HG02759 (cell line): ENCODE data around the gene GSE1.

Experiments
- ATAC-seq: cut with Tn5 transposase; IDR thresholded peaks from one replicate; pipeline ENCODE4 v1.9.1; 2021; ENCODE audit warnings: mild to moderate bottlenecking, moderate library complexity; ENCODE audit not compliant: unreplicated experiment

Gene GSE1

GRCh38 chr16:85696781-85697180 is 83.7 kb downstream of the GSE1 start:
- ATAC-seq: no peak

- no peak for ATAC-seq
These were observed 84.3 kb downstream of the GSE1 start for GRCh38 chr16:85697431-85697830.

GRCh38 chr16:85698459-85698891 is 85.4 kb downstream of the GSE1 start:
- no peak for ATAC-seq

- ATAC-seq: no peak
These were observed 85.9 kb downstream of the GSE1 start for GRCh38 chr16:85698935-85699558.

- ATAC-seq: no peak
These were observed 86.5 kb downstream of the GSE1 start for GRCh38 chr16:85699628-85700027.

GRCh38 chr16:85704011-85704410 is 90.9 kb downstream of the GSE1 start:
- no peak for ATAC-seq

- no peak for ATAC-seq
These were observed 92.1 kb downstream of the GSE1 start for GRCh38 chr16:85704900-85705846.

- no peak for ATAC-seq
These were observed 93.4 kb downstream of the GSE1 start for GRCh38 chr16:85706449-85707034.

GRCh38 chr16:85707528-85708095 is 94.5 kb downstream of the GSE1 start:
- no peak for ATAC-seq

GRCh38 chr16:85708338-85708737 is 95.2 kb downstream of the GSE1 start:
- ATAC-seq: no peak

- no peak for ATAC-seq
These were observed 96.9 kb downstream of the GSE1 start for GRCh38 chr16:85709766-85710585.

GRCh38 chr16:85710732-85711131 is 97.6 kb downstream of the GSE1 start:
- ATAC-seq: no peak

GRCh38 chr16:85711982-85712587 is 99.0 kb downstream of the GSE1 start:
- no peak for ATAC-seq

GRCh38 chr16:85712801-85713200 is 99.7 kb downstream of the GSE1 start:
- ATAC-seq: no peak

- ATAC-seq: no peak
These were observed 102.3 kb downstream of the GSE1 start for GRCh38 chr16:85715169-85716021.

- no peak for ATAC-seq
These were observed 103.0 kb downstream of the GSE1 start for GRCh38 chr16:85716022-85716679.

- no peak for ATAC-seq
These were observed 103.5 kb downstream of the GSE1 start for GRCh38 chr16:85716680-85717038.

GRCh38 chr16:85717393-85718152 is 104.5 kb downstream of the GSE1 start:
- ATAC-seq: no peak
